GM21529 (cell line): ENCODE results near the gene PRND.
"Not testable (repeated sequence)": the region's sequence is repeated elsewhere in the genome, so short reads cannot be mapped to it uniquely, and the experiment has no call there.

ENCODE experiments used
- ATAC-seq: cut with Tn5 transposase; IDR thresholded peaks from one replicate; pipeline ENCODE4 v1.9.1; 2021; ENCODE audit not compliant: unreplicated experiment

Gene PRND

GRCh38 chr20:4736875-4737274, 15.2 kb downstream of the PRND start:
- no peak for ATAC-seq

GRCh38 chr20:4737857-4738627, 16.3 kb downstream of the PRND start:
- no peak for ATAC-seq

DNA sequence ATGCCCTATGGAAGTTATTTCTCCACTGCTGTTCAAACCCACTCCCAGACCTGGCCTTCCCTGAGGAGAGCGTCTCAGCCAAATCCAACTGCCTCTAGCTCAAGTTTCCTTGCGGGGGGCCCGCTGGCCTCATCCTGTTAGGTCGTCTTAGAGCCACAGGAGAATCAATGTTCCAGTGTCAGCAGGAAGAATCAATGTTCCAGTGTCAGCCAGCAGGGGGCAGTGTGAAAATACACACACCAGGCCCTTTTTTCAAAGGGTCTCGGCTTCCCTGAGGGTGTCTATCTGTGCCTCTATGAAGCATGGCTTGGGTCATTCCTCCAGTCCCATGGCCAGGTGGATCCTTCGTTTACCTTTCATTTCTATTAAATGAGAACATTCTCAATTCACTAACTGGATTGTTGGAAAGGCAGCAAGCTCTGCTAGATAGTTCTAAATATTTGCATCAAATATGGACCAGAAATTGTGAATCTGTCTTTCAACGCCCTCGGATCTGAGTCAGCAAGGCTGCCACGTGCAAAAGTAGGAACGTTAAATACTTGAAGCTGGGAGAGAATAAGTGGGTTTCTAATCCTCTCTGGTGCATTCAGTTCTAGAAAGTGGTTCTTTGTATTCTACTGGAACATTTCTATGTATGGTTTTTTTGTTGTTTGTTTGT, 19.2 kb downstream of the PRND start:
- no peak for ATAC-seq

DNA sequence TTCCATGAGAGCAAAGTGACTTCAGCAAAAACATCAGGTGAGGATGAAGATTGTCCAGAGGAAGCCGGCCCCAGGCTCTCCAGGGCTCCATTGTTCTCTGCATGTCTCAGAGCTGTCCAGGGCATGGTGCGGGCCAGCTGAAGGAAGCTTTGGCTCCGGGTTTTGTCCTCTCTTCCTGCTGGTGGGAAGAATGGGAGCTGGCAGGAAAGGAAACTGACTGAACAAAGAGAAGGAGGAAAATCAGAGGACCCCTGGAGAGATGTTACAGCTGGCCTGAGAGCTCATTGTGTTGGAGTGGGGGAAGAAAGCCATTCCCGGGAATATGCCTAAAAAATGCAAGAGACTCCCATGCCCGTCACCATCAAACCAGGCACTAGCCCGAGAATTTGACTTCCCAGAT, 27.1 kb downstream of the PRND start:
- no peak for ATAC-seq

GRCh38 chr20:4749326-4749725, 27.6 kb downstream of the PRND start:
- ATAC-seq = no peak

GRCh38 chr20:4750381-4750780, 28.7 kb downstream of the PRND start:
- ATAC-seq = no peak

GRCh38 chr20:4759100-4759884, 37.6 kb downstream of the PRND start:
- ATAC-seq = not testable (repeated sequence)

DNA sequence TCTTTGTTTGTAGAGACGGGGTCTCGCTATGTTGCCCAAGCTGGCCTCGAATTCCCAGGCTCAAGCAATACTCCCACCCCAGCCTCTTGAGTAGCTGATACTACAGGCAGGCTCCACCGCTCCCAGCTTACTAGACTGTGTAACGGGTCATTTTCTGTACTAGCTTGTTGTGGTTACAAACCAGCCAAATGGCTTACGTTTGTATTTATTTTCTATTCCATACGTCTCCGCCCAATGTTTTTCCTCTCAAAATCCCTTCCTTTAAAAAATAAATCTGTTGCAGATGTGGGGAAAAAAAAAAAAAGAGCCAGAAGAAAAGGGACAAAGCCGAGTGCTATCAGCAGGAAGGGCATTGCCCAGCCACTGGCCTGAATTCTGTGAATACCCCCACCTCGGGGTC, 41.6 kb downstream of the PRND start:
- ATAC-seq = no peak

DNA sequence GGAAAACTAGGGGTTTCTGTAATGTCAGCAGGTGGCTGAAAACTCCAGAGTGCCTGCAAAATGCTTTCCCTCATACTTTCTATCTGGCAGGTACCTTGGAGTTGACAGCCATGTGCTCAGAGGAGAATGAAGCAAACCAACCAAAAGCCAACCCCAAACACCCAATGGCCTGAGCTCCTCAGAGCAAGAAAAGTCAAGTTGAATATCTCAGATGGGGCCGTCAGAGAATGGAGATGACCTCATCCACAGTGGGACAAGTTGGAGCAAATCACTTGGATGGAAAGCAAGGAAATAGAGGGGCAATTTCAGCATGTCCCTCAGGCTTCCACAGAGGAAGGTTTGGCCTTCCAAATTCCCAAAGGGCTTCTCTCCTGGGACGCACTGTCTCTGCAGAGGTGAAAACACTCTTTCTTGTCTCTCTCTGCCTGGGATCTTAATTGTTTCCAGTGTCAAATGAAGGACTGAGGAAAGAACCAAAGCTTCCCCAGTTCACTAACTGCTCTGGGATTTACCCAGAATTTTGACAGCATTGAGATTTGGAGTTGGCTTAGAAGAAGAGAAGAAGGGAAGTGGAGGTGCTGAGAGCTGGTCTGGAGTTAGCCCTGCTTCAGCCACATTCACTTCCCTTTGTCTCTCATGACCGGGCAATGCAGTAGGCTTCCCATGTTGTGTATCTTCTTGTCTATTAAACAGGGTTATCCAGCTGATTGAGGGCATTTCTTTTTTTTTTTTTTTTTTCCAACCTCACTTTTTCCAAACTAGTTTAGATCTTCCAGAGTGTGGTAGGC, 42.2 kb downstream of the PRND start:
- ATAC-seq = no peak

GRCh38 chr20:4764805-4765204, 43.1 kb downstream of the PRND start:
- ATAC-seq = no peak

- no peak for ATAC-seq
Measured at GRCh38 chr20:4765681-4766080, 44.0 kb downstream of the PRND start.

DNA sequence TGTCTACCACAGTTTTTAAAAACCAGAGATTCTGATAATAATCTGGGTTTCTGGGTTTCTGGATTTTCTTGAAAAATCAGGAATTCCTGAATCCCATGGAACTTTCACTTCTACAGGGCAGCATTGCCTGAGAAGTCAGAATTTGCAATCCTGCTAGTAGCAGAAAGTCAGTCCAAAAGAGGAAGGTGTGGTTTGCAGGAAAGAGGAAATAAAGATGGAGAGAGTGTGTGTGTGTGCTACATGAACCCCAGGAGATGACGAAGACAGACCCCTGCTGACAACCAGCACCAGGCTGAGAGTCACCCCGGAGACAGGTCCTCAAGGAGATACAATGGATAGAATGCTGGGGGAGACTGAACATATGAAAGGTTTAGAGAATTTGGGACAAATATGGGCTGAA, 44.9 kb downstream of the PRND start:
- ATAC-seq = no peak

DNA sequence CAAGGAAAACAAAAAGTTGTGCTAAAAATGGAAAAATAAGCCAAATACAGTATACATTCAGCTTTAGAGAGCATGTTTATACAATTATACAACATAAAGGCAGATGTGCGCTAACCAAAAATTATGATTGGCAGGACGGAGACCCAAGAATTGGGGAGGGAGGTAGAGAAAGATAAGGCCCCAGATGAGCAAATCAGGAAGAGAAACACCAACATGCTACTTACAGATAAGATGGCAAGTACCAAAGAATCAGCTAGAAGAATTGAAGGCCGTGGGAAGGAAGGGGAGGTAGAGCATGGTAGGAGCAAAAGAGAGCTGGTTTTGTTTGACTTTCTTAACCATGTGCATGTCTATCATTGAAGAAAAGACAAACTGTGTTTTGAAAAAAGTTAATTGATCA, 45.4 kb downstream of the PRND start:
- no peak for ATAC-seq

- ATAC-seq = no peak
Measured at GRCh38 chr20:4769328-4769727, 47.6 kb downstream of the PRND start.

DNA sequence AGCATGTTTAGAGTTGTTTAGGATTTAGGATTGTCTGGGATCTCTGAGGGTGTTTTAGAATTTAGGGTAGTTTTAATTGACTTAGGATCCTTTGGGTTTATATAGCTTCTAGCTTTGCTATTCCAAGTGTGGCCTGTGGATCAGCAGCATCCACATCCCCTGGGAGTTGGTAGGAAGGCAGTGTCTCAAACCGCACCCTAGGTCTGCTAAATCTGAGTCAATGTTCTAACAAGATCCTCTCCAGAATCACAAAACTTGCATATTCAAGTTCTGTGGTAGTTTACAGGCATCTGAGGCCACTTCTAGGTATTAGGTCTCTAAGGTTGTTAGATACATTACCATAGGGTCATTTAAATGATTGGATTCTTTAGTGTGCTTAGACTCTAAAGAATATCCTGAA, 48.3 kb downstream of the PRND start:
- no peak for ATAC-seq

DNA sequence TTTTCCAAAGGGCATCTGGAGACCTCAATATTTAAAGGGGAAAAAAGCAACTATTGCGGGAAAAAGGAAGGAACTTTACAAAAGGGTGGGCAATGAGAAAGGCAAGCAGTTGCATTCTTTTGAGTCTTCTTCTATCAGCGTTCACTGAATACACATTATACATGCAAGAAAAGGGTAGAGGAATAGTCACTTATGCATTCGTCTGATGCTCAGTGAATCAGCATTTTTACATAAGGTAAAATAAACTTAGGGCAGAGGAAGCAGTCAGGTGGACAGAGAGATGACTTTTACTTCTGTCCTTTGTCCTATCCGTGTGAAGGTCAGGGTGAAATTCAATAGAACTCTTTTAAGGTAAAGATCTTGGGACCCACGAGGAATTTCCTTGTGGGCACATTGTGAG, 49.3 kb downstream of the PRND start:
- ATAC-seq = no peak

GRCh38 chr20:4772132-4772531, 50.4 kb downstream of the PRND start:
- ATAC-seq = no peak

DNA sequence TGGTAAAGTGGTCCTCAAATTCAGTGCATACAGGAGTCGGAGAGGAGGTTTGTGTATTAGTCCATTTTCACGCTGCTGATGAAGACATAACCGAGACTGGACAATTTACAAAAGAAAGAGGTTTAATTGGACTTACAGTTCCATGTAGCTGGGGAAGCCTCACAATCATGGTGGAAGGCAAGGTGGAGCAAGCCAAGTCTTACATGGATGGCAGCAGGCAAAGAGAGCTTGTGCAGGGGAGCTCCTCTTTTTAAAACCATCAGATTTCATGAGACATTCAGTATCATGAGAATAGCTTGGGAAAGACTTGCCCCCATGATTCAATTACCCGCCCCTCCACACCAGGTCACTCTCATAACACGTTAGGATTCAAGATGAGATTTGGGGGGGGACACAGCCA, 51.3 kb downstream of the PRND start:
- ATAC-seq = not testable (repeated sequence)

GRCh38 chr20:4773736-4774135, 52.0 kb downstream of the PRND start:
- ATAC-seq = no peak

DNA sequence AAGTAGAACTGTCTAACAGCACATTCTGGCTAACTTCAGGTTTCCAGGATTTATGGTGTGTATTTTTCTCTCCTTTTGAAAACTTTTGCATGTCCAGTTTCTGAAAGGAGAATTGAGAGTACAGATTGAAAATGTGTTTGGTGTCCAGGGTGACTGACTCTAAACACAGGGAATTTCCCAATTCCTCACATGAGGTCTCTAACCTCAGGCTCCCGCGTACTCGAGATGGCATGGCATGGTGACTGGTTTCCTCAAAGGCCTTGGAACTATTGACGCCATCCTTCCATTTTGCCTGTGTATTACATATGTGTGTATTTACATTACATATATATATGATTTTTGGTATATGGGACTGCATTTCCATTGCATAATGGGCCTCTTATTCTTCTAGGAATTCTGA, 52.5 kb downstream of the PRND start:
- no peak for ATAC-seq
